Activated gamma-delta T cell treated with Interleukin-2 at 50 U/mL for 16 hours (primary cell): Measurements from ENCODE around the gene BCL11B.
A peak's percentile ranks its signal among the peaks of the same experiment; 100 is the strongest.

ENCODE experiments used
- DNase-seq: peaks from one replicate; pipeline ENCODE4 v3.0.0-alpha.2; 2020

BCL11B gene

GRCh38 chr14:99267381-99267780 lies 4.6 kb downstream of the BCL11B start:
- DNase-seq, result no peak

GRCh38 chr14:99266181-99267178 lies 5.5 kb downstream of the BCL11B start:
- DNase-seq, result peak; percentile 87

- DNase-seq, result no peak
These were observed 6.4 kb downstream of the BCL11B start for GRCh38 chr14:99265571-99265970.

GRCh38 chr14:99264691-99265450 lies 7.1 kb downstream of the BCL11B start:
- DNase-seq, result no peak

- no peak for DNase-seq
These were observed 8.2 kb downstream of the BCL11B start for GRCh38 chr14:99263564-99264330.

DNA sequence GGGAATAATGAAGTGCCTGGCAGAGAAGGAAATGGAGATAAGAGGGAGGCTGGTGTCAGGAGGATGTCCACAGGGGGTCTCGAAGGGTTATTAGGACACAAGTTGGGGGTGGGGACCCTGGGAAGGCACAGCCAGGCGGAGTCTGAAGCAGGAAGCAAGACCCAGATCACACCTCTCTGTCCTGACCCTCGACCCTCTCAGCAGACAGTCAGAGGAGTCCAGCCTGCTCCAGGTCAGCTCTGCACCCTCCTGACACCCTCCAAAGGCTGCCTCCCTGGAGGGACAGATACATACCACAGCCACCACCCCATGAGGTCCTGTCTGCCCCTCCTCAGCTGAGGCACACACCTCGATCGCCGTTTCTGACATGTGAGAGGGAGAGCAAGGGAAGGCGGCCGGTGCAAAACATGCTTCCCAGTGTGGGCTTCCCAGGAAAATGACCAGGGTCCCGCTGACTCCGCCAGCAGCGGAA lies 9.0 kb downstream of the BCL11B start:
- DNase-seq, result no peak

DNA sequence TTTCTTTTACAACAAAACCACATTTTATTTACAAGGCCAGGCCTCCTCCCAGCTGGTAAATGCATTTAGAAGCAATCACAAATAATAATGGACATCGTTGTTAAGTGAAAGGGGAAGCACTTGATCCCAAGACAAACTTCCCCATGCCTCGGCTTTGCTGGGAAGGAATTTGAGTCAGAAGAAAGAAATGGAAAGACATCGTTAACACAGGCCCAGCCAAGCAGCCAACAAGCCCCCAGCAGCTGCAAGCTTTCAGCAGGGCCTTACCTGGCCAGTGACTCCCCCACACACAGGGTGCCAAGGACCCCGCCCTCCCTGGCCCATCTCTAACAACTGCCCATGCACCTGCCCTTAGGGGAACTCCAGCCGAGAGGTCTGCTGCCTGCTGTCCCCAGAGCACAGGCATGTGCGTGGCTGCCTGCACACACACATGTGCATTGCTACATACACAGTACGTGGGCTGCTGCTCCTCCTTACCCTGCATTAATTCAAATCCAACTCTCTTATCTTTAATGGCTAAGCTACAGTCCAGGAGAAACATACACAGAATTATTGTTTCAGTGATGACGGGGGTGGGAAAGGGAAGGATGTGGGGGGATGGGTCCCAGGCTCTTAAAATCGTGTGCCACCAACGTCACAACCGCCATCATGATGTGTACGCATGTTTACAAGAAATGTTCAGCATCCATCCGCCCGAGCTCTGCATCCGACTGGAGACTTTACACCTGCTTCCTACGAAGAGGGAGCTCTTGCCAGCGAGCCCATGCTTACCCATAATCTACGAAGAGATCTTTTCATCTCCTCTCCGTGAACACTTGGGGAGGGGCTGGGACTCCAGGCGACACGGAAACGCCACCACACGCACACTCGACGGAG lies 9.8 kb downstream of the BCL11B start:
- DNase-seq, result peak; percentile 66

GRCh38 chr14:99260587-99261551 lies 11.1 kb downstream of the BCL11B start:
- DNase-seq, result peak; percentile 66

- no peak for DNase-seq
These were observed 11.9 kb downstream of the BCL11B start for GRCh38 chr14:99260116-99260515.

DNA sequence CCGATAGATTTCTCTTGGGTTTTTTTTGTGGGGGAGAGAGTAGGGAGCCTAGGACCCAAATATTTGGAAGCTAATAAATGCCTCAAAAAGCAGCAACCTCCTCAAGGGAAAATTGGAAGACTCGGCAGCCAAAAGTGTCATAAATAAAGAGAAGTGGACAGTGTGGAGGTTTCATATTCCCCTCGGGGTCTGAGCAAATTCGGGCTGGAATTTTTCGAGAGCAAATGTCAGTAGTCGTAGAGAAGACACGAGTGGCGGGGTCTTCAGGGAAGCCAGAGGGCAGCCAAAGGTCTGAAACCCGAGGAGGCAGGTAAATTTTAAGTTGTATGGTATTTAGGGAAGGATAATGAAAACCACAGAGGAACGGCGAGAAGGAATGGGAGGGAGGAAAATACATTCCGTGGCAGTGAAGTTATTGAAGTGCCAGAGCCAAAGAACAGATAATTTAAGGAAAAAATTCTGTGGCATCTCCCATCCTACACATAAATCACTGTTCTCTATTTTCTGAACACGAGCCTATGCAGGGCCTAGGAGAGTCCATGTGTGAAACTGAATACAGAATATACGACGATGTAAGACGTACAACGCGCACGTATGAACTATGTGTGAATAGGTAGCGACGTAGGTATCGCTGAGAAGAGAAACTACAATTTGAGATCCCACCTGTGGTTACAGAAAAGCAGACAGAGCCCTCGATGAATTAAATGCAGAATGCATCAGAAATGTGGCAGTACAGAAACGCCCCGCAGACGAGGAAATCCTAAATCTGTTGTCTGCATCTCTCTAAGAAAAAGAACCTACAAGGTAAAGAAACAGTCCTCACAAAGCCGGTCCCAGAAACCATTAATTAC lies 12.9 kb downstream of the BCL11B start:
- no peak for DNase-seq

- DNase-seq, result no peak
These were observed 13.6 kb downstream of the BCL11B start for GRCh38 chr14:99258341-99258861.

- DNase-seq, result no peak
These were observed 14.2 kb downstream of the BCL11B start for GRCh38 chr14:99257673-99258221.

DNA sequence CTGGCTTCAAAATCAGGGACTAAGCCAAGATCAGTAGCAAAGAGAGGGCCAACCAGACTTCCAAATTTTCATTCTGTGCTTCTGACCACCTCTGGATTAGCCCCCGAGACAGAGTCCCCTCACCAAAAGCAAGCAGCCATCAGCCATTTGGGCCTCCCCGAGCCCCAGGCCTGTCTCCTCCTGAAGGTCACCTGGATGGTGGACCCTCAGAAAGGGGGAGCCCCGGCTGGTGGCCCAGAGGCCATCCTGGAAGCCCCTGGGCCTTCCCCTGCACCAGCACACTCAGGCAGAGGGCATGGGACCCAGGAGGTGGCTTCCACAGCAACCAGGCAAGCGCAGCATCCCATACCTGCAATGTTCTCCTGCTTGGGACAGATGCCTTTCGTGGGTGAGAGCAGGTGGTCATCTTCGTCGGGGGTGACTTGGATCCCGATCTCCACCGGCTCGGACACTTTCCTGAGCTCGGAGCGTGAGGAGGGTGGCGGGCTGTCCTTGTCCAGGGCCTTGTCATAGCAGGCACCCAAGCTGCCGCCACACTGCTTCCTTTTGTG lies 14.8 kb downstream of the BCL11B start:
- no peak for DNase-seq

DNA sequence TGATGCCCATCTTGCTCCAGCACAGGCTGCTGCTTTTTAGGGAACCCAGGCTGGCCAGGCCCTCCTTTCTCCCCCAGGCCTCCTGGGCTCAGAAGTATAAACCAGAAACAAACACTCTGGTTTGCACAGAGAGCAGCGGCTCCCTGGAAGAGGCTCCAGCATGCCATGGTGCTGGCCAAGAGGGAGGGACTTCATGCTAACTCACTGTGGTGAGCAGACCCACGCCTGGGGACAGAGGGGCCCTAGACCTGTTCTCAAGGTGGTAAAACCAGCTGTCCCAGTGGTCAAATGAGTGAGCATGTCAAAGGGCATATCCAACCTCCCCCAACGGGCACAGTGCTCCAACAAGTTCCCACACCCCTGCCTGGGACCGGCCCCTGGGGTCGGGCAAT lies 15.5 kb downstream of the BCL11B start:
- DNase-seq, result no peak

GRCh38 chr14:99255621-99256482 lies 16.1 kb downstream of the BCL11B start:
- DNase-seq, result no peak

- DNase-seq, result no peak
These were observed 17.5 kb downstream of the BCL11B start for GRCh38 chr14:99254328-99255009.

DNA sequence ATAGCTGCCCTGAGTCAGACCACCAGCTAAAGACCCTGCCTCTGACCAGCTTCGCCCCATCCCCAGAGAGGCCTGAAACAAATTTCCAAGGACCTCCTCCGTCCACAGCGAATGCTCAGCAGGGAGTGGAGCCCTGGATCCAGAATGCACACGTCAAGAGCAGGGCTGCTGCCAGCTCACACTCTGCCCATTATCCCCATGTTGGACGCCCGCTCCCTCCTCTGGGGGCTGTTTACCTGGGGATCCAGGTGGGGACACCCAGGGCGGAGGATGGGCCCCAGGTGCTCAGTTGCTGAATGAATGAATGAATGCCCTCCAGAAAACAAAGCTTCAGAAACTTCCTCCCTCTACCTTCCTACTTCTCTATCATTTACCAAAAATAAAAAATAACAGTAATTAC lies 18.1 kb downstream of the BCL11B start:
- no peak for DNase-seq
